Naive thymus-derived CD4-positive, alpha-beta T cell (primary cell): ENCODE data around the gene UBXN11. TPM values are rescaled to one million over a fixed set of nuclear protein-coding genes. Genes with fewer than 3 reads are reported as not detected.

Experiments
- ATAC-seq: fragments of 150-1000 bp; cut with Tn5 transposase; 2 replicates; pipeline ENCODE4 v1.10.0; 2021; ENCODE audit warnings: mild to moderate bottlenecking, moderate library complexity
- CTCF ChIA-PET: fragments of 350-600 bp; sonication (Branson Sonifier 250); formaldehyde crosslinking; loops from one replicate; lab custom pipeline; 2021; ENCODE audit warnings: antibody characterized with exemption; lab: Charles Lee
- POLR2A ChIA-PET: fragments of 350-600 bp; sonication (Branson Sonifier 250); formaldehyde crosslinking; loops from one replicate; lab custom pipeline; 2021; ENCODE audit warnings: antibody characterized with exemption, inconsistent platforms; lab: Charles Lee
- DNase-seq, 9 donors: peaks; one replicate each; pipeline versions ENCODE4 v3.0.0 to v3.0.0-alpha.2; 2020 to 2022; ENCODE audit warnings: mixed read lengths in 1 of 9
- H3K27ac ChIP-seq: one replicate; pipeline ENCODE4 v1.7.0; 2013; ENCODE audit warnings: mild to moderate bottlenecking, low read depth, low read length, moderate library complexity
- H3K27me3 ChIP-seq, 2 donors: one replicate each; pipeline ENCODE4 v1.7.0; 2013; ENCODE audit warnings: low read length in 2 of 2, mild to moderate bottlenecking in 2 of 2, moderate library complexity in 2 of 2; ENCODE audit not compliant: control insufficient read depth in 2 of 2, insufficient read depth in 2 of 2
- H3K36me3 ChIP-seq, 3 experiments: 1 replicate in 2 of 3; 2 replicates in 1 of 3; pipeline ENCODE4 v1.7.0; 2013; ENCODE audit warnings: low read length in 3 of 3, mild to moderate bottlenecking in 3 of 3, moderate library complexity in 1 of 3; ENCODE audit not compliant: insufficient read depth in 3 of 3, control insufficient read depth in 2 of 3
- H3K4me1 ChIP-seq, 2 donors: one replicate each; pipeline ENCODE4 v1.7.0; 2013; ENCODE audit warnings: low read length in 2 of 2, mild to moderate bottlenecking in 2 of 2, moderate library complexity in 1 of 2; ENCODE audit not compliant: control insufficient read depth in 2 of 2, insufficient read depth in 2 of 2
- H3K4me3 ChIP-seq: 2 replicates; pipeline ENCODE4 v1.7.0; 2013; ENCODE audit warnings: mild to moderate bottlenecking, low read length
- H3K9me3 ChIP-seq, 3 experiments: 1 replicate in 2 of 3; 2 replicates in 1 of 3; pipeline ENCODE4 v1.7.0; 2013; ENCODE audit warnings: low read length in 3 of 3; ENCODE audit not compliant: control insufficient read depth in 2 of 3
- H3K27ac Mint-ChIP-seq, 9 donors: one replicate each; pipeline ENCODE4 v1.8.0; 2020 to 2022; ENCODE audit warnings: mixed read lengths in 9 of 9, mild to moderate bottlenecking in 8 of 9, moderate library complexity in 5 of 9, inconsistent platforms in 2 of 9
- H3K27me3 Mint-ChIP-seq, 5 donors: one replicate each; pipeline ENCODE4 v1.8.0; 2021 to 2022; ENCODE audit warnings: mixed read lengths in 5 of 5, mild to moderate bottlenecking in 1 of 5
- H3K36me3 Mint-ChIP-seq, 5 donors: one replicate each; pipeline ENCODE4 v1.8.0; 2020 to 2022; ENCODE audit warnings: mixed read lengths in 5 of 5, mild to moderate bottlenecking in 3 of 5, inconsistent platforms in 1 of 5
- H3K4me1 Mint-ChIP-seq, 7 donors: one replicate each; pipeline ENCODE4 v1.8.0; 2020 to 2022; ENCODE audit warnings: mixed read lengths in 7 of 7, mild to moderate bottlenecking in 3 of 7, inconsistent platforms in 1 of 7
- H3K4me3 Mint-ChIP-seq, 10 donors: one replicate each; pipeline ENCODE4 v1.8.0; 2020 to 2022; ENCODE audit warnings: mild to moderate bottlenecking in 10 of 10, mixed read lengths in 10 of 10, moderate library complexity in 6 of 10, inconsistent platforms in 2 of 10
- H3K9me3 Mint-ChIP-seq, 11 donors: one replicate each; pipeline ENCODE4 v1.8.0; 2020 to 2022; ENCODE audit warnings: mixed read lengths in 11 of 11, mild to moderate bottlenecking in 4 of 11, inconsistent platforms in 1 of 11, moderate library complexity in 1 of 11
- intact Hi-C, 2 donors: fragments of 100-400 bp; cut with micrococcal nuclease; formaldehyde crosslinking; loops; one replicate each; pipeline ENCODE4 v1.15.1; 2023
- polyA plus RNA-seq, 2 donors: library from polyadenylated mRNA; unstranded; fragments of 300-500 nt; fragmentation: Illumina TruSeq; gene quantifications; one replicate each; pipeline ENCODE4 v1.2.3, GENCODE V29; 2021
- total RNA-seq, 6 experiments: library from RNA in 5 of 6; stranded (reverse) in 5 of 6; gene quantifications; 1 replicate in 5 of 6; 2 replicates in 1 of 6; pipeline ENCODE4 v1.2.3 and lab custom pipeline; 2021 to 2026

UBXN11 gene
- total and polyA plus RNA-seq, 7 experiments from 2014 or later, result 10.5 to 131 (median 49.6) TPM

DNA sequence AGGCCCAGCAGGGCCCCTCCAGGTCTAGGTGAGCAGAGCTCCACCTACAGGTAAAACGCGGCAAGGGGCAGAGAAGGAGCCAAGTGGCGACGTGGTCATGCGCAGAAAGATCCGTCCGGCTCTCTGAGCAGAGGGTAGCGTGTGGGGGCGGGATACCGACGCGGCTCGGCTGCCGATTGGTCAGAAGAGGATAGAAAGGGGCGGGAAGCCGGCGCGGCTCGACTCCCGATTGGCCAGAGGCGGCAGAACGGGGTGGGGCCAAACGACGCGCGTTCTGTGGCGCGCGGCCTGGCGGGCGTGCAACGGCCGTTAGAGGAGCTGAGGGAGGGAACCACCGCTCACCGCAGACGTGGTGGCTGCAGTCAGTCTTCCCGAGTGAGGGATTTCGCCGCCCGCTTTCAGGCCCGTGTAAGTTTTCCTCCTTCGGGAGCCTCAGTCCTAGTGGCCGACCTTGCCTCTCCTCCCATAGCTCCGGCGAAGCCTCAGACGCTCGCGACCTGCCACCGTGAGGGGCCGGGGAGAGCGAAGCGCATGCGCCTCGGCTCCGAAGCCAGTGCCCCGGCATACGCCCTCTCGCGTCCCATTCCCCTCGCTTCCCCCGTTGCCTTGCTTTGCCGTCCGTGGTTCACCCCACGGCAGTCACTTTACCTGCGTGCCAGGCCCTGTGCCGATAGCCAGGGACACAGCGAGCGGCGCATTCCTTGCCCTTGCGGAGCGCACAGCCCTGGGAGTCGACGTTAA is 72.4 kb downstream of the UBXN11 start, which contains the start of gene CEP85:
Gene CEP85 (plus strand): TSS at position 298 of the 741 bp plus-strand sequence. CDS start 5,584 bp downstream, outside the sequence.
- peaks cover 4 to 13% of the 10 kb centered on the region in 2 donors for H3K4me1 ChIP-seq
- H3K36me3 Mint-ChIP-seq, result peaks cover 0 to 6% (median 0%) of the 10 kb centered on the region in 5 donors
- H3K27me3 Mint-ChIP-seq, result peaks cover 0 to 8% (median 0%) of the 10 kb centered on the region in 5 donors
- no peaks in the 10 kb centered on the region for H3K9me3 ChIP-seq
- peaks cover 26 to 39% (median 38%) of the 10 kb centered on the region in 7 donors for H3K4me1 Mint-ChIP-seq
- ChIA-PET CTCF (interaction anchor here (0.6 to 5.3 kb wide), 29 partner anchors 8 to 1590 kb away, joined by 3 to 38 read pairs (median 4); partner anchors contain the start of genes C1orf232, CATSPER4, ZNF593 and ZNF593OS), POLR2A (interaction anchor here (0.6 to 3.7 kb wide), 18 partner anchors 14 to 238 kb away, joined by 3 to 45 read pairs (median 4); partner anchors contain the start of genes C1orf232, CD52, DHDDS and HMGN2)
- no peaks in the 10 kb centered on the region for H3K27me3 ChIP-seq
- H3K27ac ChIP-seq, result peak within 1 kb of the TSS; percentile 93
- H3K9me3 Mint-ChIP-seq, result no peaks in the 10 kb centered on the region
- H3K36me3 ChIP-seq, result peaks cover 0 to 5% (median 0%) of the 10 kb centered on the region in 3 experiments
- ATAC-seq (peak; percentile 96), DNase-seq (peak; percentile 93 to 99 (median 98))
- H3K4me3 ChIP-seq, result peak within 1 kb of the TSS; percentile 91
- peak within 1 kb of the TSS; percentile 87 to 99 (median 96) for H3K27ac Mint-ChIP-seq
- intact Hi-C loops, result loop anchor here (1.0 to 10.0 kb wide), 18 partner anchors 31 to 239 kb away; partner anchors contain the start of genes CATSPER4 (in 2 of the 2), PDIK1L (in 2 of the 2), ZNF593 (in 2 of the 2) and DHDDS (in 1 of the 2)
- peak within 1 kb of the TSS; percentile 89 to 99 (median 99) for H3K4me3 Mint-ChIP-seq

Other genes with a start within 250 kb of the UBXN11 start
- not detected for gene TRIM63, start 239.0 kb downstream of the UBXN11 start, total RNA-seq
- gene TRIM63, start 239.0 kb downstream of the UBXN11 start, polyA plus RNA-seq, result not detected
- 10 to 100 TPM in 4 of 5 experiments, 1 to 10 TPM in 1; 9.1 to 29.6 (median 20.3) TPM for gene PDIK1L, start 194.8 kb downstream of the UBXN11 start, total RNA-seq
- gene PDIK1L, start 194.8 kb downstream of the UBXN11 start, polyA plus RNA-seq, result 1 to 10 TPM; 4.7 to 7.4 TPM
- not detected for gene FAM110D, start 147.6 kb downstream of the UBXN11 start, total RNA-seq
- not detected for gene FAM110D, start 147.6 kb downstream of the UBXN11 start, polyA plus RNA-seq
- gene C1orf232, start 137.7 kb downstream of the UBXN11 start, total RNA-seq, result not detected
- not detected for gene C1orf232, start 137.7 kb downstream of the UBXN11 start, polyA plus RNA-seq
- 10 to 100 TPM in 2 of 5 experiments, 1 to 10 TPM in 3; 7.8 to 36.3 (median 9.6) TPM for gene ZNF593, start 136.7 kb downstream of the UBXN11 start, total RNA-seq
- 10 to 100 TPM; 22.2 to 25.3 TPM for gene ZNF593, start 136.7 kb downstream of the UBXN11 start, polyA plus RNA-seq
- not detected for gene ZNF593OS, start 134.8 kb downstream of the UBXN11 start, total RNA-seq
- gene ZNF593OS, start 134.8 kb downstream of the UBXN11 start, polyA plus RNA-seq, result under 1 TPM in 1 of 2 donors, not detected in 1; 0.97 TPM
- gene CNKSR1, start 129.1 kb downstream of the UBXN11 start, total RNA-seq, result 1 to 10 TPM; 2.4 to 7.5 (median 4.6) TPM
- 1 to 10 TPM in 1 of 2 donors, under 1 TPM in 1; 0.63 to 1.4 TPM for gene CNKSR1, start 129.1 kb downstream of the UBXN11 start, polyA plus RNA-seq
- gene CATSPER4, start 116.0 kb downstream of the UBXN11 start, total RNA-seq, result not detected
- gene CATSPER4, start 116.0 kb downstream of the UBXN11 start, polyA plus RNA-seq, result not detected
- gene CEP85, start 72.4 kb downstream of the UBXN11 start, total RNA-seq, result 10 to 100 TPM; 12.1 to 34.8 (median 20.7) TPM
- 10 to 100 TPM in 1 of 2 donors, 1 to 10 TPM in 1; 5.4 to 12.1 TPM for gene CEP85, start 72.4 kb downstream of the UBXN11 start, polyA plus RNA-seq
- 100 to 1,000 TPM; 156 to 636 (median 224) TPM for gene SH3BGRL3, start 26.6 kb downstream of the UBXN11 start, total RNA-seq
- gene SH3BGRL3, start 26.6 kb downstream of the UBXN11 start, polyA plus RNA-seq, result 100 to 1,000 TPM; 569 to 630 TPM
- 1,000 to 10,000 TPM in 3 of 5 experiments, 100 to 1,000 TPM in 2; 719 to 1,390 (median 1,130) TPM for gene CD52, start 11.3 kb upstream of the UBXN11 start, total RNA-seq
- gene CD52, start 11.3 kb upstream of the UBXN11 start, polyA plus RNA-seq, result 1,000 to 10,000 TPM; 7,628 to 8,133 TPM
- gene CRYBG2, start 47.5 kb upstream of the UBXN11 start, total RNA-seq, result 1 to 10 TPM in 3 of 5 experiments, under 1 TPM in 1, not detected in 1; 0.59 to 1.5 (median 1.2) TPM
- 1 to 10 TPM in 1 of 2 donors, not detected in 1; 1.1 TPM for gene CRYBG2, start 47.5 kb upstream of the UBXN11 start, polyA plus RNA-seq
- gene ZNF683, start 66.1 kb upstream of the UBXN11 start, total RNA-seq, result 1 to 10 TPM in 1 of 5 experiments, under 1 TPM in 2, not detected in 2; 0.22 to 6.3 (median 0.51) TPM
- gene ZNF683, start 66.1 kb upstream of the UBXN11 start, polyA plus RNA-seq, result not detected
- not detected for gene LIN28A, start 104.2 kb upstream of the UBXN11 start, total RNA-seq
- gene LIN28A, start 104.2 kb upstream of the UBXN11 start, polyA plus RNA-seq, result not detected
- 10 to 100 TPM; 28.1 to 58.9 (median 37.7) TPM for gene DHDDS, start 125.7 kb upstream of the UBXN11 start, total RNA-seq
- 10 to 100 TPM; 20.7 to 23.8 TPM for gene DHDDS, start 125.7 kb upstream of the UBXN11 start, polyA plus RNA-seq
- 100 to 1,000 TPM; 304 to 783 (median 360) TPM for gene HMGN2, start 165.8 kb upstream of the UBXN11 start, total RNA-seq
- gene HMGN2, start 165.8 kb upstream of the UBXN11 start, polyA plus RNA-seq, result 100 to 1,000 TPM; 784 to 901 TPM
- gene RPS6KA1, start 223.1 kb upstream of the UBXN11 start, total RNA-seq, result 100 to 1,000 TPM in 2 of 5 experiments, 10 to 100 TPM in 3; 53.8 to 205 (median 97.6) TPM
- gene RPS6KA1, start 223.1 kb upstream of the UBXN11 start, polyA plus RNA-seq, result 100 to 1,000 TPM; 109 to 131 TPM